HG03342 (cell line): ENCODE measurements around the gene ANKS1B.
"Not testable (repeated sequence)": the region's sequence is repeated elsewhere in the genome, so short reads cannot be mapped to it uniquely, and the experiment has no call there.

Source experiments
- ATAC-seq: cut with Tn5 transposase; IDR thresholded peaks from one replicate; pipeline ENCODE4 v1.9.1; 2021; ENCODE audit warnings: mild to moderate bottlenecking, moderate library complexity; ENCODE audit not compliant: unreplicated experiment

Gene ANKS1B

DNA sequence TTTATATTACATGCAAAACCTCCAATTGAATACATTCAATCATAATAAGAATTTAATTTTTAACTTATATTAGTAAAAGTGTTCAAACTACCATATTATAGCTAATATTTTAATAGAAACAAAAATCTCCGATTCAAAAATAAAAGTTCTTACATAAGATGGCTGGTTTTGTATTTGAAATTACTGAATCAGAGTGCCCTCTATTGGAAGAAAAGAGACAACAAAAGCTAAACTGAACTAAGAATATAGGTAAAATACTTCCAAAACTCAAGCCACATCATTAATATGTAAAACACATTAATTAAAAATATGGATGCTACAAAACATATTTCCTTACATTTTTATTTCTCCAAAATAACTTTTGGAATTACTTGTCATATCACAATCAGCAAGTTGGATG is 216.9 kb downstream of the ANKS1B start:
- ATAC-seq, result no peak

DNA sequence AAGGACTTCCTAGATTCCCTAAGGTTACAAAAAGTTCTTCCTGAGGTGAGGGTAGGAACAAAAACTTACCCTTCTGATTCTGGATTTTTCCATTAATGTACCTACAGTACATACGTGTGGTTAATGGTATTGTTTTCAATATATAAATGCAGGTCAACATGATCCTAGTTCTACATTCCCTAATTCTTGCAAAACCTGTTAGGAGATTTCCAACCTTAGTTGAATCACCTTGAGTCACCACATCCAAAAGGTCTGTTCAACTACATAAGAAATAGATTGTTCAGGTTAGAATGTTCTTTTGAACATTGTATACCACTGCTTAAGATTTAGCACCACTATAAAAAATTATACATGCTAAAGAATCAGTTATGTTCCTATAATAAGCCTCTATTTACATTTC is 218.3 kb downstream of the ANKS1B start:
- no peak for ATAC-seq

DNA sequence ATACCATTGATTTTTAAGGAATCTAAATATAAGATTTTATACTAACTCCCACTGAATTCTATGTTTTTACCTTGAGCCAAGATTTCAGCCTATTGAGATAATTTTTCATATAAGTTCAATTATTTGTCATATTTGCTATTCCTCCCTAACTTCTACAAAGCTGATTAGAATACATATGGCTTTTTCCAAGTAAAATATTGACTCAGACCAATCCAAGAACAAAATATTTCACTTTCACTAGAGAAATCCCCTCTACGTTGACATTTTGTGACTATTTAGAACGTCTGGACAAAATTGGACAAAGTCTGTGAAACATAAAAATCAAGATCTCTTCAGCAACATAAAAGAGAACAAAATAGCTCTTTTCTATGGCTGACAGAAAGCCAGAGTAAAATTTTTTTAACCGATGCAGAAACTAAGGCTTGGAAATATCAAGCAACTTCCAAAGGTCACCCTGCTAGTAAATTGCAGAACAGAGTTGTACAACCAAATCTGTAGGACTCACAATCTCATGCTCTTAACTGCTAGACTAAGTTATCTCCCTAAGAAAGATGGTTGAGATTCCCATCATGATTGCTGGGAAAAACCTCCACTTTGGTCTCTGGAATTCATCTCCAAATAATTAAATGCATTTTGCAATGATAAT is 219.1 kb downstream of the ANKS1B start:
- no peak for ATAC-seq

DNA sequence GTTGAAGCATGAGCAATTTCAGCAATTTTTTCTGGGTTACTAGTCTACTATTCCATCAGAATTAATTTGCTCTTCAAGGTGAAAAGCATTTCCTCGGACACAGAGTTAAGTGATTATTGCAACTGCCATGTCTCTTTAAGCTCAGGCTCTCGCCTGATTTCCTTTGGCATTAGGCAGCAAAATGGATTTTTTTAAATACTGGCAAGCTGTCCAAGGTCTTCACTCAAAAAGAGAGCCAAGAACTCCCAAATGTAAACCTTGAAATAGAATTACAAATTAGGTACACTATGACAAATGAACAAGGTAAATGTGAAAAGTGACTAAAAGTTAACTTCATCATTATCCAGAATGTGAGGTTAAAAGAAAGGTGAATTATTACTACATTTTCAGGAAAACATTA is 225.3 kb downstream of the ANKS1B start:
- ATAC-seq, result no peak

DNA sequence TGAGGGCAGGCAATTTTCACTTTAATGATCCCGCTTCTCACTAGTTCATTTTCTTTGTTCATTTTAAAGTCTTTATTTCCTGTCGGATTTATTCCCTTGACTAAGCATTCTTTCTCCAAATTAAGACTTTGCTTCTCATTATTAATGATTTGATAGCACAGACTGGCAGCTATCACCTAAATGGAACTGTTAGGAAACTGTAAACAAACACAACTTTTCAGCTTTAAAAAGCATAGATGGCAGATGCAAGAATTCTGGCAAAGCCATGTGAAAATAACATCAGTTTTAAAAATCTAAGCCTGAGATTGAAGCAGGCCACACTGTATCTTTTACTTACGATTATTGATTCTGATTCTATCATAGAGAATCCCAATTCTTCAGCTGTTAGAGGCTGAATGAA is 225.7 kb downstream of the ANKS1B start:
- ATAC-seq, result no peak

DNA sequence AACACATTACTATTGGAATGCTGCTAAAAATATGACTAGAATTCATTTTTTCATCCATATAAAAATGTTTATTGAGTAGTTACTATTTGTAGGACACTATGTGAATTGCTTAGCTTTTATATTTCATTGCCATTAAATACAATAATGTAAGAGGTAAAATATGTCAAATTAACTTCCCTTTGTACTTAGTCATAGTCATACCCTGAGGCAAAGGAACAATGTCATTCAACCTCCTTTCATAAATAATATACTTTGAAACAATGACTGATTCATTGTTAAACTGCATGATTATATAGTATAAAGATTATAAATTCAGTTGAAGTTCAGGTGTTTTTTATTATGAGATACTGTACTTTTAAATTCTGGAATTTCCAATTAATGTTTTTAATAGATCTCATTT is 232.0 kb downstream of the ANKS1B start:
- no peak for ATAC-seq

DNA sequence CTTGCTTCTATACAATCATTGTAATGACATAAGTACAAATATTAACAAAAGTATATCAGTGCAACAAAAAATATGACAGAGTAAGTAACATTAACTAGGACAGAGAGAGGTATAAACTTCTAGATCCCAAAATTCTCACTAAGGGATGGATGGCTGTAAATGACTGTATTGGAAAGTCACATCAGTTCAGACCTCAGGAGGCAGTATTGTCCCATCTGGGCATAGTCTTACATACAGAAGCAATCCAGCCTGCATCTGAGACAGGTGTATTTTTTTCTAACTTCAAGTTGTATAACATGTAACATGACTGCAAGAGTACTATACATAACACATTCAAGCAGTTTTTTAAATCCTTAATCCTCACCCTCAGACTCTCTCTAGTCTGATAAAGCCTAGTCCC is 238.2 kb downstream of the ANKS1B start:
- ATAC-seq, result no peak

DNA sequence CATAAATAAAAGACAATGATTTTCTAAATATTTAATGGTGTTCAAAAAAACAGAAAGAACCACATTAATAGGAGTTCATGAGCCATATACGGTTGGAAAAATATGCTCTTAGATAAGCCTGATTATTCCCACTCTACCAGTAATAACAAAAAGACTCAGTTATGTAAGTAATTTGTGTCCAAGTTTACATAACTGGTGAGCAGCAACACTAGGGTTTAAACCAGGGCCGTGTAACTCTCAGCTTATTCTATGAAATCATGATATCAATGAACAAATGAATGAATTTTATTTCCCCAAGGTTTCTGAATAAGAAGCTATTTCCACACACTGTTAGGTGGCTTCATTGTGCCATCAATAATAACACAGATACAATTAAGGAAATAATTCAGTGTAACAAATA is 238.8 kb downstream of the ANKS1B start:
- ATAC-seq, result no peak

DNA sequence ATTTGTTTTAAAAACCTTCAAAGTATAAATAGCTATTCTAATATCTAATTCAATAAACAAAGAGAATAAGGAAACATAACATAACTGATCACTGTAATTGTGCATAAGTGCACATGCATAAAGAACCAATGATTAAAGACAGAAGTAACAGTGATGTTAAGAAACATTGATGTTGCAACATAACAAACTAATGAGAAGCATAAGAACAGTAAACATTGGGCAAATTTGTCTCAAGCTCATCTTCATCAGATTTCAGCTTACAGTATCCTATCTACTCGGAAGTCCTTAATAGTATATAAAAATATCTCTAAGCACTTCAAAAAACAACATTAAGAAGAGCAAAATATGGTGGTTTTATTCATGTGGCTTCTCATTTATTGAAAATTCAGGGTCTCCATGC is 239.6 kb downstream of the ANKS1B start:
- ATAC-seq, result no peak

DNA sequence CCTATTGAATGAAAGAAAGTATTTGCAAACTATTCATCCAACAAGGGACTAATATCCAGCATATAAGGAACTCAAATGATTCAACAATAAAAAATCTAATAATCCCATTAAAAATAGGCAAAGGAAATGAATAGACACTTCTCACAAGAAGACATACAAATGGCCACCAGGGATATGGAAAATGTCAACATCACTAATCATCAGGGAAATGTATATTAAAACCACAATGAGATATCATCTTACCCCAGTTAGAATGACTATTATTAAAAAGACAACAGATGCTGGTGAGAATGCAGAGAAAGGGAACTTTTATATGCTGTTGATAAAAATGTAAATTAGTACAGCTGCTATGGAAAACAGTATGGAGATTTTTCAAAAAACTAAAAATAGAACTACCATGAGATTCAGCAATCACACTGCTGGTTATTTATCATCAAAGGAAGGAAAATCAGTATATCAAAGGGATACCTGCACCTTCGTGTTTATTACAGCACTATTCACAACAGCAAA is 247.9 kb downstream of the ANKS1B start:
- ATAC-seq, result no peak

DNA sequence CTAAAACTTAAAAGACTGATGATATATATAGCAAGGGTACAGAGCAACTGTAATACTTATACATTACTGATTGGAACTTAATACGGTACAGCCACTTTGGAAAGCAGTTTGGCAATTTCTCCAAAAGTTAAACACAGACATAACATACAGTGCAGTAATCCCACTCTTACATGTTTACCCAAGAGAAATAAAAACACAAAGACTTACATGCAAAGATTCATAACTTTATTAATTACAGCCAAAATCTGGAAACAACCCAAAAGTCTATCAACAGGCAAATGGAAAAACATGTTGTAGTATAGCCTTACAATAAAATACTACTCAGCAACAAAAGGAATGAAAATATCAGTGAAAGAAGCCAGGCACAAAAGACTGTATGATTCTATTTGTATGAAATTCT is 252.6 kb downstream of the ANKS1B start:
- no peak for ATAC-seq

DNA sequence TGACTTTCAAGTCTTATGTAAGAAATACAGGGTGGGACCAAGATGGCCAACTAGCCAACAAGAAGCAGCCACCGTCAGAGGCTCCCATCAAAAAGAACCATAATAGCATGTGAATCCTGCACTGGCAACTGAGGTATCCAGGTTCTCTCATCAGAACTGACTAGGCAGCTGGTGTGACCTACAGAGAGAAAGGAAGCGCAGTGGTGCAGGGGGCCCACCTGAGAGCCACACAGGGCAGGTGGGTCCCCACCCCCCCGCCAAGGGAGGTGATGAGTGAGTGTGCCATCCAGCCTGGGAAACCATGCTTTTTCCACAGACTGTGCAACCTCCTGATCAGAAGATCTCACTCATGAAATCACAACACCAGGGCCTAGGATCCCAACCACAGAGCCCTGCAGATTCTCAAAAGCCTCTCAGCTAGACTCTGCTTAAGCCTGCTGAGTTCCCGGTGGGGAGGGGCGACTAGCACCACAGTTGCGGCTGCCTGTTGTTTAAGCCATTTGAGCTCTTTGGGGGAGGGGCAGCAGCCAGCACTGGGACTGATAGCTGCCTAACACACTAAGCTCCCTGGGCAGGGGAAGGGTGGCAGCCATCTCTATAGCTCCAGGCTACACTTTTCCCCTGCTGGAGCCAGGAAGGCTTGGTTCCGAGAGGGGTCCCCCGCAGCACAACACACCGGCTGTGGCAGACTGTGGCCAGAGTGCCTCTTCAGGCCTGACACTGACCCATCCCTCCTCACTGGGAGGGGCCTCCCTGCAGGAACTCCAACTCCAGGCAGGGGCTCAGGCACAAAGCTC is 261.8 kb downstream of the ANKS1B start:
- no peak for ATAC-seq

DNA sequence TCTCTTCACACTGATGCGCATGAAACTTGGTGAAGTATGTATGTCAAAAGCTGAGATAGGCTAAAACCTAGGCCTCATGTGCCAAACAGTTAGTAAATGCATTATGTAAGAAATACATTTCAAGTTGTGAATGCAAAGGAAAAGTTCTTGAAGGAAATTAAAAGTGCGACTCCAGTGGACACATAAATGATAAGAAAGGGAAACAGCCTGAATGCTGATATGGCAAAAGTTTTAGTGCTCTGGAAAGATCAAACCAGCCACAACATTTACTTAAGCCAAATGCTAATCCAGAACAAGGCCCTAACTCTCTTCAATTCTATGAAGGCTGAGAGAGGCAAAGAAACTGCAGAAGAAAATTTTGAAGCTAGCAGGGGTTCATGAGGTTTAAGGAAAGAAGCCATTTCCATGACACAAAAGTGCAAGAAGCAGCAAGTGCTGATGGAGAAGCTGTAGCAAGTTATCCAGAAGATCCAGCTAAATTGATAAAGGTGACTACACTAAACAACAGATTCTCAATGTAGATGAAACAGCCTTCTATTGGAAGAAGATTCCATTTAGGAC is 262.9 kb downstream of the ANKS1B start:
- no peak for ATAC-seq

DNA sequence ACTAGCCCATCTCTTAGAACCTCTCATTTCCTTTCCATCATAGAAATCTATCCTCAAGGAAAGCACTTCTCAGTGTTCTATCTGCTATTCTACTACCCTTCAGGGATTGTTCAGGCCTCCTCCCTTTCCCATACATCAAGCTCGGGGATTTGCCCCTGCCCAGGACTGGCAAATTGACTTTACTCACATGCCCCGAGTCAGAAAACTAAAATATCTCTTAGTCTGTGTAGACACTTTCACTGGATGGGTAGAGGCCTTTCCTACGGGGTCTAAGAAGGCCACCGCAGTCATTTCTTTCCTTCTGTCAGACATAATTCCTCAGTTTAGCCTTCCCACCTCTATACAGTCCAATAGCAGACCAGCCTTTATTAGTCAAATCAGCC is 264.7 kb downstream of the ANKS1B start:
- not testable (repeated sequence) for ATAC-seq

DNA sequence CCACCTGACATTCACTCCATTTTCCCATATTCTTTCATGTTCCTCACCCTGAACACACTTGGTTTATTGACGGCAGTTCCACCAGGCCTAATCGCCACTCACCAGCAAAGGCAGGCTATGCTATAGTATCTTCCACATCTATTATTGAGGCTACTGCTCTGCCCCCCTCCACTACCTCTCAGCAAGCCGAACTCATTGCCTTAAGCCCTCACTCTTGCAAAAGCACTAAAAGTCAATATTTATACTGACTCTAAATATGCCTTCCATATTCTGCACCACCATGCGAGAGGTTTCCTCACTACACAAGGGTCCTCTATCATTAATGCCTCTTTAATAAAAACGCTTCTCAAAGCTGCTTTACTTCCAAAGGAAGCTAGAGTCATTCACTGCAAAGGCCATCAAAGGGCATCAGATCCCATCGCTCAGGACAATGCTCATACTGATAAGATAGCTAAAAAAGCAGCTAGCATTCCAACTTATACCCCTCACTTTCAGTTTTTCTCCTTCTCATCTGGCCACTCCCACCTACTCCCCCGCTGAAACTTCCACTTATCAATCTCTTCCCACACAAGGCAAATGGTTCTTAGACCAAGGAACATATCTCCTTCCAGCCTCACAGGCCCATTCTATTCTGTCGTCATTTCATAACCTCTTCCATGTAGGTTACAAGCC is 265.2 kb downstream of the ANKS1B start:
- not testable (repeated sequence) for ATAC-seq

DNA sequence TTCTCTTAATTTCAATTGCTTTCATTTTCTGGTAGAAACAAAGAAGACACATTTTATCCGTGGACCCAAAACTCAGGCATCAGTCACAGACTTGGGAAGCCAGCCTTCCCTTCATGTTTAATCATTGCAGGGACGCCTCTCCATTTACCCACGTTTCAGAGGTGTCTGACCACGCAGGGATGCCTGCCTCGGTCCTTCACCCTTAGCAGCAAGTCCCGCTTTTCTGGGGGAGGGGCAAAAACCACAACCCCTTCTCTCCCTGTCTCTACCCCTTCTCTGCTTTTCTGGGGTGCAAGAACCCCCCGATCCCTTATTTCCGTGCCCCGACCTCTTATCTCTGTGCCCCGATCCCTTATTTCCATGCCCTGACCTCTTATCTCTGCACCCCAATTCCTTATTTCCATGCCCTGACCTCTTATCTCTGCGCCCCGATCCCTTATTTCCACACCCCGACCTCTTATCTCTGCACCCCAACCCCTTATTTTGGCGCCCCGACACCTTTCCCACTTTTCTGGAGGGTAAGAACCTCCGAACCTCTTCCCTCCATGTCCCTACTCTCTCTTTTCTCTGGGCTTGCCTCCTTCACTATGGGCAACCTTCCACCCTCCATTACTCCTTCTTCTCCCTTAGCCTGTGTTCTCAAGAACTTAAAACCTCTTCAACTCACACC is 268.8 kb downstream of the ANKS1B start:
- ATAC-seq, result not testable (repeated sequence)

DNA sequence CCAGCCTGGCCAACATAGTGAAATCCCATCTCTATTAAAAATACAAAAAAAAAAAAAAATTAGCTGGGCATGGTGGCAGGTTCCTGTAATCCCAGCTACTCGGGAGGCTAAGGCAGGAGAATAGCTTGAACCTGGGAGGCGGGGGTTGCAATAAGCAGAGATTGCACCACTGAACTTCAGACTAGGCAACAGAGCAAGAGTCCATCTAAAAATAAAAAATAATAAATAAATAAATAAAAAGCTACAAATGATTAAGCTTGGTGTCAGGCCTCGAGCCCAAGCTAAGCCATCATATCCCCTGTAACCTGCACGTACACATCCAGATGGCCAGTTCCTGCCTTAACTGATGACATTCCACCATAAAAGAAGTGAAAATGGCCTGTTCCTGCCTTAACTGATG is 269.8 kb downstream of the ANKS1B start:
- ATAC-seq, result not testable (repeated sequence)

DNA sequence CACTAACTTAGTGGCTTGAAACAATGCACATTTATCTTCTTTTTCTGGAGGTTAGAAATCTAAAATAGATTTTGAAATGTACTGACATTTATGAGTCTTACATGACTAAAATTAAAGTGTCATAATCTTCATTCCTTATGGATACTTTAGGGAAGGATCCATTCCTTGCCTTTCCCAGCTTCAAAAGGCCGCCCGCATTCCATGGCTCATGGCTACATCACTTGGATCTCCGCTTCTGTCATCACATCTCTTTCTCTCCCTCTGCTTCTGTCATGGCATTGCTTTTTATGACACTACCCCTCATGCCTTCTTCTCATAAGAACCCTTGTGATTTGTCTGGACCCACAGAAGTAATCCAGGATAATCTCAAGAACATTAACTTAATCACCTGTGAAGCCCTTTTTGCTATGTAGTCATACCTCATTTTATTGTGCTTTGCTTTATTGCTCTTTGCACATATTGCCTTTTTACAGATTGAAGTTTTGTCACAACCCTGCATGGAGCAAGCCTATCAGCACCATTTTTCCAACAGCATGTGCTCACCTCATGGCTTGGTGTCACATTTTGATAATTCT is 270.7 kb downstream of the ANKS1B start:
- no peak for ATAC-seq

DNA sequence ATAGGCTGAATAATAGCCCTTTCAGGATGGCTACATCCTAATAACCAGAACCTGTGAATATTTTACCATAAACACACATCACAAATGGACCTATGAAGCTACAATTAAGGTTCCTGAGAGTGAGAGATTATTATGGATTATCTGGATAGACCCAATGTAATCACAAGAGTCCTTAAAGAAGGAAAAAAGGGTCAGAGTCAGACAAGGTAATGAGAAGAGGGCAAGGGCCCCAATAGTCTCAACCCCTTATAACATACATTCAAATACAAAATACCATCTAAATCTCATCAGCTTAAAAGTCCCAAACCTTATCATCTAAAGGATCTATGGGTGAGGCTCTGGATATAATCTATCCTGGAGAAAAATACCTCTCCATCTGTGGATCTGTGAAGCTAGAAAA is 272.5 kb downstream of the ANKS1B start:
- ATAC-seq, result no peak

DNA sequence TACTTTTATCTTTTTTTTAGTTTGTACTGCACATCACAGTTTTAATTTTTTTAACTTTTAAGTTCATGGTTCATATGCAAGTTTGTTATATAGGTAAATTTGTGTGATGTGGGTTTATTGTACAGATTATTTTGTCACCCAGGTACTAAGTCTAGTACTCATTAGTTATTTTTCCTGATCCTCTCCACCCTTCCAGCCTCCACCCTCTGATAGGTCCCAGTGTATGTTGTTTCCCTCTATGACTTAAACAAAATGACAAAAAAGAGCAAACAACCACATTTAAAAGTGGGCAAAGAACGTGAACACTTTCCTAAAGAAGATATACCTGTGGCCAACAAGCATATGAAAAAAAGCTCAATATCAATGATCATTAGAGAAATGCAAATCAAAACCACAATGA is 273.5 kb downstream of the ANKS1B start:
- no peak for ATAC-seq

DNA sequence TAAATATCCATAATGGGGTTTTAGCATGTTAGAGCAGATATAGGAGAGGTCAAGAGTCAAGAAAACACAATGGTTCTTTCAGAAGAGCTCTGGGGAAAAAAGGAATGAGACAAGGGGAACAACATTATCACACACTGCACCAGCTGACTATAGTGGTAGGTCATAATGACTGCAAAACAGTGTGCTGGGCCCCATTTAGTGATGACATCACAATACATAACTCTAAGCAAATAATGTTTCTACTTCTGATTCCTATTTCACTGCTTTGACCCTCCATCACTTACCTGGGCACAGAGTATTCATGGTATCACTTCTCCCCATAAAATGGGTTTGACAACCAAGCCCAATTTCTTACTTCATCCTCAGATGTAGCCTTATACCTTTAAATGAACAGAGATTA is 275.1 kb downstream of the ANKS1B start:
- ATAC-seq, result no peak
